ENCODE results near the gene LAMTOR1.
A peak's percentile ranks its signal among the peaks of the same experiment; 100 is the strongest.

Gene LAMTOR1

GRCh38 chr11:72079819-72080325 lies 23.2 kb downstream of the LAMTOR1 start:
- no peak for DNase-seq
- no peak overlapping the region for H2BK5ac ChIP-seq (ENCODE audit: low read depth, low read length, poor library complexity, severe bottlenecking)
- H3K23ac ChIP-seq (ENCODE audit: low read length in 2 of 2) = no peak overlapping the region
- no peaks in the 10 kb centered on the region for H3K27me3 ChIP-seq (ENCODE audit: control insufficient read depth in 1 of 2, insufficient read depth in 1 of 2, low read length in 2 of 2)
- H3K36me3 ChIP-seq (ENCODE audit: control insufficient read depth in 1 of 2, insufficient read depth in 2 of 2, low read depth in 1 of 2, low read length in 2 of 2) = peaks cover 0 to under 1% of the 10 kb centered on the region in 2 experiments
- no peak overlapping the region for H2BK12ac ChIP-seq (ENCODE audit: low read length in 2 of 2)
- no peak overlapping the region for H2BK120ac ChIP-seq (ENCODE audit: low read depth, low read length)
- no peak overlapping the region for H4K8ac ChIP-seq (ENCODE audit: low read length)
- peak overlapping the region; percentile 94 for H3K9ac ChIP-seq (ENCODE audit: low read length)
- H3K27ac ChIP-seq (ENCODE audit: low read length, poor library complexity, severe bottlenecking) = no peak overlapping the region
- no peak overlapping the region for H3K18ac ChIP-seq (ENCODE audit: low read depth in 1 of 2, low read length in 2 of 2)
- peak overlapping the region; percentile 69 for H3K4me2 ChIP-seq (ENCODE audit: low read length, poor library complexity, severe bottlenecking)
- H3K14ac ChIP-seq (ENCODE audit: low read length in 2 of 2) = no peak overlapping the region
- no peak overlapping the region for H2AK5ac ChIP-seq (ENCODE audit: low read length, severe bottlenecking)
- peaks cover 5% of the 10 kb centered on the region for H3K79me1 ChIP-seq (replicated peaks; ENCODE audit: low read length, poor library complexity, severe bottlenecking)
- H3K9me3 ChIP-seq (ENCODE audit: control insufficient read depth, low read length) = no peaks in the 10 kb centered on the region
- no peak overlapping the region for H3K4ac ChIP-seq (ENCODE audit: low read depth in 1 of 2, low read length in 2 of 2)
- peak overlapping the region; percentile 66 for H2AFZ ChIP-seq (ENCODE audit: low read depth, low read length)
- WGBS = 8% methylated on average over 11 of the region's 16 CpGs
- no peak overlapping the region for H4K91ac ChIP-seq (ENCODE audit: low read length)
- H3K4me3 ChIP-seq (ENCODE audit: insufficient read depth in 1 of 2, low read depth in 1 of 2, low read length in 2 of 2) = peak overlapping the region; percentile 77 to 93
- H3K4me1 ChIP-seq (ENCODE audit: control insufficient read depth, insufficient read depth, low read depth, low read length) = peaks cover 3% of the 10 kb centered on the region
- no peak overlapping the region for H2BK15ac ChIP-seq (ENCODE audit: low read depth, poor library complexity, severe bottlenecking)

GRCh38 chr11:72078477-72078876 lies 24.6 kb downstream of the LAMTOR1 start:
- Histone ChIP-seq H2BK5ac (ENCODE audit: low read depth, low read length, poor library complexity, severe bottlenecking) (no peak overlapping the region), H3K4me3 (ENCODE audit: insufficient read depth in 1 of 2, low read depth in 1 of 2, low read length in 2 of 2) (peak overlapping the region in 1 of 2 experiments; percentile 93), H3K4me2 (ENCODE audit: low read length, poor library complexity, severe bottlenecking) (no peak overlapping the region), H2BK120ac (ENCODE audit: low read depth, low read length) (no peak overlapping the region), H2BK12ac (ENCODE audit: low read length in 2 of 2) (no peak overlapping the region), H3K4me1 (ENCODE audit: control insufficient read depth, insufficient read depth, low read depth, low read length) (peaks cover 3% of the 10 kb centered on the region), H3K23ac (ENCODE audit: low read length in 2 of 2) (no peak overlapping the region), H3K9me3 (ENCODE audit: control insufficient read depth, low read length) (no peaks in the 10 kb centered on the region), H3K14ac (ENCODE audit: low read length in 2 of 2) (no peak overlapping the region), H3K9ac (ENCODE audit: low read length) (peak overlapping the region; percentile 94), H3K79me1 (replicated peaks; ENCODE audit: low read length, poor library complexity, severe bottlenecking) (peaks cover 10% of the 10 kb centered on the region), H4K91ac (ENCODE audit: low read length) (no peak overlapping the region), H2BK15ac (ENCODE audit: low read depth, poor library complexity, severe bottlenecking) (no peak overlapping the region), H3K36me3 (ENCODE audit: control insufficient read depth in 1 of 2, insufficient read depth in 2 of 2, low read depth in 1 of 2, low read length in 2 of 2) (no peaks in the 10 kb centered on the region), H3K4ac (ENCODE audit: low read depth in 1 of 2, low read length in 2 of 2) (no peak overlapping the region), H3K27me3 (ENCODE audit: control insufficient read depth in 1 of 2, insufficient read depth in 1 of 2, low read length in 2 of 2) (no peaks in the 10 kb centered on the region), H4K8ac (ENCODE audit: low read length) (no peak overlapping the region), H3K18ac (ENCODE audit: low read depth in 1 of 2, low read length in 2 of 2) (no peak overlapping the region), H3K27ac (ENCODE audit: low read length, poor library complexity, severe bottlenecking) (no peak overlapping the region), H2AK5ac (ENCODE audit: low read length, severe bottlenecking) (no peak overlapping the region), H2AFZ (ENCODE audit: low read depth, low read length) (no peak overlapping the region)
- 85% methylated on average over 5 of the region's 6 CpGs for WGBS
- DNase-seq = no peak

GRCh38 chr11:72075756-72076155 lies 27.3 kb downstream of the LAMTOR1 start:
- Histone ChIP-seq H3K4me2 (ENCODE audit: low read length, poor library complexity, severe bottlenecking) (no peak overlapping the region), H3K14ac (ENCODE audit: low read length in 2 of 2) (no peak overlapping the region), H3K4me3 (ENCODE audit: insufficient read depth in 1 of 2, low read depth in 1 of 2, low read length in 2 of 2) (no peak overlapping the region), H3K79me1 (replicated peaks; ENCODE audit: low read length, poor library complexity, severe bottlenecking) (peaks cover 7% of the 10 kb centered on the region), H4K8ac (ENCODE audit: low read length) (no peak overlapping the region), H2AFZ (ENCODE audit: low read depth, low read length) (no peak overlapping the region), H2BK15ac (ENCODE audit: low read depth, poor library complexity, severe bottlenecking) (no peak overlapping the region), H2BK120ac (ENCODE audit: low read depth, low read length) (no peak overlapping the region), H2BK5ac (ENCODE audit: low read depth, low read length, poor library complexity, severe bottlenecking) (no peak overlapping the region), H2AK5ac (ENCODE audit: low read length, severe bottlenecking) (no peak overlapping the region), H2BK12ac (ENCODE audit: low read length in 2 of 2) (no peak overlapping the region), H3K4me1 (ENCODE audit: control insufficient read depth, insufficient read depth, low read depth, low read length) (peaks cover 6% of the 10 kb centered on the region), H3K36me3 (ENCODE audit: control insufficient read depth in 1 of 2, insufficient read depth in 2 of 2, low read depth in 1 of 2, low read length in 2 of 2) (no peaks in the 10 kb centered on the region), H3K9me3 (ENCODE audit: control insufficient read depth, low read length) (no peaks in the 10 kb centered on the region), H3K4ac (ENCODE audit: low read depth in 1 of 2, low read length in 2 of 2) (no peak overlapping the region), H3K9ac (ENCODE audit: low read length) (peak overlapping the region; percentile 12), H3K27me3 (ENCODE audit: control insufficient read depth in 1 of 2, insufficient read depth in 1 of 2, low read length in 2 of 2) (no peaks in the 10 kb centered on the region), H4K91ac (ENCODE audit: low read length) (no peak overlapping the region), H3K23ac (ENCODE audit: low read length in 2 of 2) (no peak overlapping the region), H3K18ac (ENCODE audit: low read depth in 1 of 2, low read length in 2 of 2) (no peak overlapping the region), H3K27ac (ENCODE audit: low read length, poor library complexity, severe bottlenecking) (no peak overlapping the region)
- peak; percentile 13 for DNase-seq
- WGBS = 82% methylated on average over 4 of the region's 4 CpGs

GRCh38 chr11:72075109-72075508 lies 28.0 kb downstream of the LAMTOR1 start:
- H3K4me1 ChIP-seq (ENCODE audit: control insufficient read depth, insufficient read depth, low read depth, low read length) = peaks cover 9% of the 10 kb centered on the region
- H3K27ac ChIP-seq (ENCODE audit: low read length, poor library complexity, severe bottlenecking) = no peak overlapping the region
- no peak overlapping the region for H3K14ac ChIP-seq (ENCODE audit: low read length in 2 of 2)
- no peak overlapping the region for H3K4ac ChIP-seq (ENCODE audit: low read depth in 1 of 2, low read length in 2 of 2)
- H3K79me1 ChIP-seq (replicated peaks; ENCODE audit: low read length, poor library complexity, severe bottlenecking) = peaks cover 7% of the 10 kb centered on the region
- H3K4me2 ChIP-seq (ENCODE audit: low read length, poor library complexity, severe bottlenecking) = no peak overlapping the region
- 100% methylated on average over 1 of the region's 1 CpG for WGBS
- peak overlapping the region; percentile 59 for H4K91ac ChIP-seq (ENCODE audit: low read length)
- H2BK120ac ChIP-seq (ENCODE audit: low read depth, low read length) = peak overlapping the region; percentile 71
- peak overlapping the region in 1 of 2 experiments; percentile 28 for H3K18ac ChIP-seq (ENCODE audit: low read depth in 1 of 2, low read length in 2 of 2)
- H3K9me3 ChIP-seq (ENCODE audit: control insufficient read depth, low read length) = no peaks in the 10 kb centered on the region
- H2BK12ac ChIP-seq (ENCODE audit: low read length in 2 of 2) = peak overlapping the region; percentile 52 to 57
- H2BK15ac ChIP-seq (ENCODE audit: low read depth, poor library complexity, severe bottlenecking) = no peak overlapping the region
- H3K36me3 ChIP-seq (ENCODE audit: control insufficient read depth in 1 of 2, insufficient read depth in 2 of 2, low read depth in 1 of 2, low read length in 2 of 2) = no peaks in the 10 kb centered on the region
- H4K8ac ChIP-seq (ENCODE audit: low read length) = peak overlapping the region; percentile 80
- no peak overlapping the region for H3K23ac ChIP-seq (ENCODE audit: low read length in 2 of 2)
- H2AFZ ChIP-seq (ENCODE audit: low read depth, low read length) = no peak overlapping the region
- no peaks in the 10 kb centered on the region for H3K27me3 ChIP-seq (ENCODE audit: control insufficient read depth in 1 of 2, insufficient read depth in 1 of 2, low read length in 2 of 2)
- peak overlapping the region; percentile 12 for H3K9ac ChIP-seq (ENCODE audit: low read length)
- DNase-seq = peak; percentile 50
- peak overlapping the region; percentile 70 for H2AK5ac ChIP-seq (ENCODE audit: low read length, severe bottlenecking)
- no peak overlapping the region for H3K4me3 ChIP-seq (ENCODE audit: insufficient read depth in 1 of 2, low read depth in 1 of 2, low read length in 2 of 2)
- no peak overlapping the region for H2BK5ac ChIP-seq (ENCODE audit: low read depth, low read length, poor library complexity, severe bottlenecking)
